ENCODE measurements around the gene OR10G6. TPM values are rescaled to one million over a fixed set of nuclear protein-coding genes. Genes with fewer than 3 reads are reported as not detected.

OR10G6 gene
- total RNA-seq, 4 donors from 2014 or later: not detected

GRCh38 chr11:123945132-123945531 lies 49.8 kb downstream of the OR10G6 start:
- no peak for DNase-seq (ENCODE audit: low spot score)
- no peak for ATAC-seq (ENCODE audit: low FRiP score)
- TF ChIP-seq, protein P1, sequence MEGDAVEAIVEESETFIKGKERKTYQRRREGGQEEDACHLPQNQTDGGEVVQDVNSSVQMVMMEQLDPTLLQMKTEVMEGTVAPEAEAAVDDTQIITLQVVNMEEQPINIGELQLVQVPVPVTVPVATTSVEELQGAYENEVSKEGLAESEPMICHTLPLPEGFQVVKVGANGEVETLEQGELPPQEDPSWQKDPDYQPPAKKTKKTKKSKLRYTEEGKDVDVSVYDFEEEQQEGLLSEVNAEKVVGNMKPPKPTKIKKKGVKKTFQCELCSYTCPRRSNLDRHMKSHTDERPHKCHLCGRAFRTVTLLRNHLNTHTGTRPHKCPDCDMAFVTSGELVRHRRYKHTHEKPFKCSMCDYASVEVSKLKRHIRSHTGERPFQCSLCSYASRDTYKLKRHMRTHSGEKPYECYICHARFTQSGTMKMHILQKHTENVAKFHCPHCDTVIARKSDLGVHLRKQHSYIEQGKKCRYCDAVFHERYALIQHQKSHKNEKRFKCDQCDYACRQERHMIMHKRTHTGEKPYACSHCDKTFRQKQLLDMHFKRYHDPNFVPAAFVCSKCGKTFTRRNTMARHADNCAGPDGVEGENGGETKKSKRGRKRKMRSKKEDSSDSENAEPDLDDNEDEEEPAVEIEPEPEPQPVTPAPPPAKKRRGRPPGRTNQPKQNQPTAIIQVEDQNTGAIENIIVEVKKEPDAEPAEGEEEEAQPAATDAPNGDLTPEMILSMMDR (IDR thresholded peaks at IDR 0.05): no peak

Other genes starting within 250 kb of the OR10G6 start
- not detected for gene OR6X1, start 240.6 kb downstream of the OR10G6 start, total RNA-seq
- not detected for gene OR6M1, start 188.8 kb downstream of the OR10G6 start, total RNA-seq
- gene TMEM225, start 109.5 kb downstream of the OR10G6 start, total RNA-seq: not detected
- not detected for gene OR8D4, start 93.0 kb downstream of the OR10G6 start, total RNA-seq
- gene OR4D5, start 55.5 kb downstream of the OR10G6 start, total RNA-seq: not detected
- not detected for gene OR6T1, start 51.3 kb downstream of the OR10G6 start, total RNA-seq
- not detected for gene OR10S1, start 17.4 kb downstream of the OR10G6 start, total RNA-seq
- gene OR10G4, start 17.8 kb upstream of the OR10G6 start, total RNA-seq: not detected
- not detected for gene OR10G9, start 27.9 kb upstream of the OR10G6 start, total RNA-seq
- gene OR10G8, start 31.6 kb upstream of the OR10G6 start, total RNA-seq: not detected
- gene OR10G7, start 46.2 kb upstream of the OR10G6 start, total RNA-seq: not detected
- gene VWA5A, start 120.3 kb upstream of the OR10G6 start, total RNA-seq: 10 to 100 TPM in 3 of 4 donors, 1 to 10 TPM in 1; 9.7 to 19.5 (median 15.0) TPM
- not detected for gene OR10D3, start 188.2 kb upstream of the OR10G6 start, total RNA-seq
- not detected for gene OR8G1, start 245.9 kb upstream of the OR10G6 start, total RNA-seq

Data from omental fat pad (tissue), 4 donors.